Nephron progenitor cell (in vitro differentiated cells): ENCODE data around the gene SPR.

Source experiments
- DNase-seq: peaks from one replicate; pipeline ENCODE4 v3.0.0; 2021
- H3K27ac Mint-ChIP-seq: 2 replicates; pipeline ENCODE4 v1.8.0; 2021; ENCODE audit warnings: mild to moderate bottlenecking, moderate library complexity, mixed read lengths
- H3K27me3 Mint-ChIP-seq: 2 replicates; pipeline ENCODE4 v1.8.0; 2021; ENCODE audit warnings: mild to moderate bottlenecking, low read depth, mixed read lengths; ENCODE audit not compliant: poor library complexity
- H3K36me3 Mint-ChIP-seq: 2 replicates; pipeline ENCODE4 v1.8.0; 2021; ENCODE audit warnings: low read depth, mixed read lengths
- H3K4me1 Mint-ChIP-seq: 2 replicates; pipeline ENCODE4 v1.8.0; 2021; ENCODE audit warnings: mixed read lengths
- H3K4me3 Mint-ChIP-seq: 2 replicates; pipeline ENCODE4 v1.8.0; 2021; ENCODE audit warnings: mild to moderate bottlenecking, moderate library complexity, mixed read lengths
- H3K9me3 Mint-ChIP-seq: 2 replicates; pipeline ENCODE4 v1.8.0; 2021; ENCODE audit warnings: mild to moderate bottlenecking, moderate library complexity, mixed read lengths
- CTCF ChIP-seq: fragments of 200-600 bp; sonication (generic); IDR thresholded peaks from 2 replicates; pipeline ENCODE4 v1.5.0; 2021; ENCODE audit warnings: antibody characterized with exemption

Gene SPR

GRCh38 chr2:72924353-72925240 lies 37.4 kb downstream of the SPR start:
- H3K4me1 Mint-ChIP-seq: peaks cover 4% of the 10 kb centered on the region
- no peaks in the 10 kb centered on the region for H3K36me3 Mint-ChIP-seq
- DNase-seq: peak; percentile 51
- H3K9me3 Mint-ChIP-seq: peaks cover 5% of the 10 kb centered on the region
- H3K4me3 Mint-ChIP-seq: no peak overlapping the region
- no peaks in the 10 kb centered on the region for H3K27me3 Mint-ChIP-seq
- TF ChIP-seq CTCF: no peak
- no peak overlapping the region for H3K27ac Mint-ChIP-seq

- Mint-ChIP-seq H3K27ac (no peak overlapping the region), H3K27me3 (no peaks in the 10 kb centered on the region), H3K4me1 (peaks cover 4% of the 10 kb centered on the region), H3K9me3 (peaks cover 5% of the 10 kb centered on the region), H3K36me3 (no peaks in the 10 kb centered on the region), H3K4me3 (no peak overlapping the region)
- peak; percentile 33 for DNase-seq
- no peak for TF ChIP-seq CTCF
Measured at GRCh38 chr2:72925328-72925943, 38.2 kb downstream of the SPR start.

- peaks cover 5% of the 10 kb centered on the region for H3K9me3 Mint-ChIP-seq
- H3K4me1 Mint-ChIP-seq: peaks cover 4% of the 10 kb centered on the region
- H3K27me3 Mint-ChIP-seq: peaks cover 6% of the 10 kb centered on the region
- TF ChIP-seq CTCF: no peak
- no peak overlapping the region for H3K27ac Mint-ChIP-seq
- H3K36me3 Mint-ChIP-seq: no peaks in the 10 kb centered on the region
- no peak overlapping the region for H3K4me3 Mint-ChIP-seq
- no peak for DNase-seq
Measured at GRCh38 chr2:72926368-72926767, 39.2 kb downstream of the SPR start.

- no peak for DNase-seq
- no peaks in the 10 kb centered on the region for H3K36me3 Mint-ChIP-seq
- peaks cover 10% of the 10 kb centered on the region for H3K27me3 Mint-ChIP-seq
- H3K4me3 Mint-ChIP-seq: no peak overlapping the region
- H3K4me1 Mint-ChIP-seq: peaks cover 4% of the 10 kb centered on the region
- no peak for TF ChIP-seq CTCF
- H3K27ac Mint-ChIP-seq: no peak overlapping the region
- H3K9me3 Mint-ChIP-seq: peaks cover 5% of the 10 kb centered on the region
Measured at GRCh38 chr2:72926811-72927465, 39.7 kb downstream of the SPR start.

GRCh38 chr2:72927619-72928550 lies 40.7 kb downstream of the SPR start:
- H3K4me1 Mint-ChIP-seq: peaks cover 4% of the 10 kb centered on the region

More at GRCh38 chr2:72927619-72928550, 40.7 kb downstream of the SPR start:
- Mint-ChIP-seq H3K4me3 (no peak overlapping the region), H3K27ac (no peak overlapping the region), H3K9me3 (peaks cover 2% of the 10 kb centered on the region), H3K36me3 (no peaks in the 10 kb centered on the region), H3K27me3 (peaks cover 18% of the 10 kb centered on the region)
- no peak for TF ChIP-seq CTCF
- DNase-seq: no peak
